HepG2 (cell line): ENCODE results near the gene ZBTB8B. TPM values are rescaled to one million over a fixed set of nuclear protein-coding genes. Genes with fewer than 3 reads are reported as not detected.

Source experiments
- ATAC-seq: fragments of 200-7000 bp; cut with Tn5 transposase; 3 replicates; pipeline ENCODE4 v1.9.1; 2020; ENCODE audit warnings: mild to moderate bottlenecking, moderate library complexity
- BruUV-seq: library from RNA; stranded (reverse); fragments of 400-500 nt; replicated peaks from 2 replicates; lab custom pipeline; 2021; lab: Mats Ljungman, UMichigan
- CTCF ChIA-PET: fragments of 300-600 bp; formaldehyde crosslinking; extraction: SDS; loops from one replicate; lab custom pipeline; 2021; ENCODE audit warnings: low total read pairs, inconsistent platforms, low intra/inter-chr PET ratio; lab: Yijun Ruan, JAX
- POLR2A ChIA-PET: fragments of 350-600 bp; sonication (Branson Sonifier 250); formaldehyde crosslinking; loops from one replicate; lab custom pipeline; 2020; ENCODE audit warnings: antibody characterized with exemption, inconsistent platforms; lab: Yijun Ruan, JAX
- DNase-seq: peaks from one replicate; pipeline ENCODE4 v3.0.0-alpha.2; 2015; ENCODE audit warnings: low spot score
- FAIRE-seq: peaks from 3 replicates; lab custom pipeline; 2011; peaks lifted over from hg19 to GRCh38; lab: Jason Lieb, UNC
- H2AFZ ChIP-seq: one replicate; pipeline ENCODE4 v1.6.1; 2011; ENCODE audit warnings: low read length, inconsistent platforms
- H3K27ac ChIP-seq: fragments of 300-600 bp; 3 replicates; pipeline ENCODE4 v1.8.0; 2011; ENCODE audit warnings: mixed run types, mild to moderate bottlenecking, mixed read lengths, low read length, inconsistent platforms; ENCODE audit not compliant: insufficient read depth; ENCODE audit errors: extremely low read length
- H3K27me3 ChIP-seq, 2 experiments: fragments of 200-600 bp in 1 of 2; 2 replicates in 1 of 2; 3 replicates in 1 of 2; pipeline versions ENCODE4 v1.6.0 to v1.8.0; 2011; ENCODE audit warnings: low read length in 2 of 2, mild to moderate bottlenecking in 2 of 2, moderate library complexity in 2 of 2, inconsistent platforms in 1 of 2; ENCODE audit not compliant: insufficient read depth in 2 of 2, control insufficient read depth in 1 of 2
- H3K36me3 ChIP-seq, 2 experiments: fragments of 200-600 bp in 1 of 2; replicated peaks in 1 of 2; 2 replicates in 1 of 2; 3 replicates in 1 of 2; pipeline versions ENCODE4 v1.5.1 to v1.8.0; 2011; ENCODE audit warnings: low read length in 2 of 2, inconsistent platforms in 1 of 2; ENCODE audit not compliant: insufficient read depth in 2 of 2, control insufficient read depth in 1 of 2
- H3K4me1 ChIP-seq: 2 replicates; pipeline ENCODE4 v1.5.1; 2012; ENCODE audit warnings: low read length, inconsistent platforms; ENCODE audit not compliant: insufficient read depth
- H3K4me2 ChIP-seq: 2 replicates; pipeline ENCODE4 v1.6.0; 2011; ENCODE audit warnings: low read depth, low read length, inconsistent platforms
- H3K4me3 ChIP-seq, 3 experiments: fragments of 200-600 bp in 1 of 3; sonication (generic), shearing (Covaris generic) in 1 of 3; replicated peaks in 1 of 3; 2 replicates each; pipeline ENCODE4 v1.5.1; 2011 to 2016; ENCODE audit warnings: low read length in 3 of 3, inconsistent platforms in 2 of 3, low read depth in 2 of 3, mild to moderate bottlenecking in 2 of 3, control low read depth in 1 of 3, mixed read lengths in 1 of 3; ENCODE audit not compliant: insufficient read depth in 1 of 3
- H3K79me2 ChIP-seq: one replicate; pipeline ENCODE4 v1.6.1; 2011; ENCODE audit warnings: low read length, inconsistent platforms; ENCODE audit not compliant: insufficient read depth
- H3K9ac ChIP-seq: 2 replicates; pipeline ENCODE4 v1.6.0; 2011; ENCODE audit warnings: mild to moderate bottlenecking, low read depth, low read length, inconsistent platforms; ENCODE audit not compliant: insufficient read depth
- H3K9me3 ChIP-seq: 2 replicates; pipeline ENCODE4 v1.5.1; 2012; ENCODE audit warnings: mild to moderate bottlenecking, low read length
- H4K20me1 ChIP-seq: 2 replicates; pipeline ENCODE4 v1.6.0; 2011; ENCODE audit warnings: inconsistent platforms, mild to moderate bottlenecking, low read length, moderate library complexity; ENCODE audit not compliant: insufficient read depth
- MAFK ChIP-seq, 2 experiments: IDR thresholded peaks in 1 of 2; conservative IDR thresholded peaks in 1 of 2; 2 replicates each; pipeline ENCODE4 v1.6.1; 2011; ENCODE audit warnings: improper control_type of control experiment in 2 of 2, low read length in 2 of 2
- TAF15 ChIP-seq: fragments of 200-400 bp; formaldehyde crosslinking; IDR thresholded peaks from one replicate; pipeline ENCODE4 v1.6.1; 2018; ENCODE audit warnings: mild to moderate bottlenecking, low read depth, low read length; ENCODE audit not compliant: poor library complexity, severe bottlenecking
- ZFP36L2 ChIP-seq: sonication (generic); formaldehyde crosslinking; IDR thresholded peaks from 2 replicates; pipeline ENCODE4 v1.4.0; 2020; ENCODE audit warnings: missing genetic modification reagents
- WGBS: methylation state at CpG from one replicate; pipeline ENCODE4 v1.1.6; 2017; ENCODE audit warnings: low lambda C conversion rate; 5-methylcytosine and 5-hydroxymethylcytosine counted together
- in situ Hi-C: cut with HindIII; loops from 2 replicates; pipeline ENCODE4 v1.10.0; 2017; ENCODE audit warnings: low pct_unique_long_range_greater_than_20kb; ENCODE audit not compliant: extremely low pct_ligation_motif_present
- intact Hi-C: fragments of 100-400 bp; cut with micrococcal nuclease; formaldehyde crosslinking; loops from one replicate; pipeline ENCODE4 v1.10.0; 2022; ENCODE audit not compliant: unreplicated experiment
- polyA plus RNA-seq, 8 experiments: library from polyadenylated mRNA; depleted of rRNA in 3 of 8; stranded (reverse) in 7 of 8; unstranded in 1 of 8; fragments of >200 nt; fragmentation: Illumina TruSeq in 4 of 8; extraction: Trizol in 4 of 8; gene quantifications; 2 replicates each; pipeline versions ENCODE4 v1.2.1 to v1.2.3, GENCODE V29; 2011 to 2016; ENCODE audit warnings: low read depth in 4 of 8, missing spikeins in 1 of 8, mixed read lengths in 1 of 8; ENCODE audit not compliant: insufficient read depth in 1 of 8
- total RNA-seq, 5 experiments: library from RNA; depleted of rRNA; stranded (reverse); fragments of >200 nt; fragmentation: Illumina TruSeq; extraction: Trizol; gene quantifications; 2 replicates each; pipeline ENCODE4 v1.2.3, GENCODE V29; 2016; ENCODE audit warnings: low read depth in 1 of 5

Gene ZBTB8B
- total and polyA plus RNA-seq, 2 of the 13 experiments (the other 11 are each of a cell fraction or from before 2014, with no cell fraction given), result under 0.01 to 0.02 TPM

GRCh38 chr1:32421775-32422174 is 43.1 kb upstream of the ZBTB8B start:
- in situ Hi-C loops, result no loop called here

GRCh38 chr1:32426489-32427255 is 38.2 kb upstream of the ZBTB8B start:
- BruUV-seq, result no TSS peak
- CTCF ChIA-PET, result no interaction called here
- Histone ChIP-seq H3K27me3 (peaks cover 4 to 58% of the 10 kb centered on the region in 2 experiments), H3K4me2 (no peak overlapping the region), H3K79me2 (no peaks in the 10 kb centered on the region), H2AFZ (no peak overlapping the region), H3K9ac (no peak overlapping the region), H4K20me1 (no peaks in the 10 kb centered on the region), H3K4me3 (no peak overlapping the region), H3K27ac (no peak overlapping the region), H3K4me1 (no peaks in the 10 kb centered on the region), H3K36me3 (no peaks in the 10 kb centered on the region), H3K9me3 (no peaks in the 10 kb centered on the region)
- 27% methylated on average over 30 of the region's 36 CpGs for WGBS
- intact Hi-C loops, result no loop called here
- POLR2A ChIA-PET, result interaction anchor here (1.7 kb wide), 1 partner anchor 22 kb away, joined by 6 read pairs; no protein-coding TSS in a partner anchor
- ATAC-seq (no peak), DNase-seq (no peak), FAIRE-seq (no peak)
- TF ChIP-seq MAFK (conservative IDR thresholded peaks at IDR 0.05 in 1 of 2, IDR thresholded peaks at IDR 0.05 in 1 of 2; ENCODE audit: low read length in 2 of 2) (peak; percentile 35 to 44), TAF15 (no peak)
- in situ Hi-C loops, result no loop called here

More at GRCh38 chr1:32421775-32422174, 43.1 kb upstream of the ZBTB8B start:
- Histone ChIP-seq H3K9ac (no peak overlapping the region), H3K27ac (no peak overlapping the region), H3K4me3 (no peak overlapping the region), H3K4me2 (no peak overlapping the region), H3K9me3 (no peaks in the 10 kb centered on the region), H3K79me2 (no peaks in the 10 kb centered on the region), H3K4me1 (no peaks in the 10 kb centered on the region), H3K36me3 (no peaks in the 10 kb centered on the region), H3K27me3 (peaks cover 4 to 30% of the 10 kb centered on the region in 2 experiments), H4K20me1 (no peaks in the 10 kb centered on the region), H2AFZ (no peak overlapping the region)
- ATAC-seq (no peak), DNase-seq (no peak), FAIRE-seq (no peak)
- POLR2A ChIA-PET, result no interaction called here
- no peak for TF ChIP-seq ZFP36L2 (CRISPR knock-in tag)
- no CpG with 5 or more reads among the region's 1 CpG for WGBS
- intact Hi-C loops, result no loop called here
- CTCF ChIA-PET, result no interaction called here
- no TSS peak for BruUV-seq
